Measurements from ENCODE around the gene P2RX2.

P2RX2 gene

GRCh38 chr12:132617135-132617701, 1.4 kb upstream of the P2RX2 start:
- in situ Hi-C loops (cut with MboI; ENCODE audit: low sequenced_read_pairs) = no loop called here

GRCh38 chr12:132617822-132618682, 524 bp upstream of the P2RX2 start:
- in situ Hi-C loops (cut with MboI; ENCODE audit: low sequenced_read_pairs) = no loop called here

- in situ Hi-C loops (cut with MboI; ENCODE audit: low sequenced_read_pairs) = no loop called here
These were observed 452 bp downstream of the P2RX2 start for GRCh38 chr12:132619071-132619385.

- in situ Hi-C loops (cut with MboI; ENCODE audit: low sequenced_read_pairs) = no loop called here
These were observed 973 bp downstream of the P2RX2 start for GRCh38 chr12:132619386-132620112.

GRCh38 chr12:132620113-132620898, 1.7 kb downstream of the P2RX2 start:
- in situ Hi-C loops (cut with MboI; ENCODE audit: low sequenced_read_pairs) = no loop called here

GRCh38 chr12:132620899-132621656, 2.5 kb downstream of the P2RX2 start:
- in situ Hi-C loops (cut with MboI; ENCODE audit: low sequenced_read_pairs) = no loop called here

- in situ Hi-C loops (cut with MboI; ENCODE audit: low sequenced_read_pairs) = no loop called here
These were observed 3.3 kb downstream of the P2RX2 start for GRCh38 chr12:132621657-132622435.

GRCh38 chr12:132622437-132623071, 4.0 kb downstream of the P2RX2 start:
- in situ Hi-C loops (cut with MboI; ENCODE audit: low sequenced_read_pairs) = no loop called here

GRCh38 chr12:132623072-132623869, 4.7 kb downstream of the P2RX2 start:
- in situ Hi-C loops (cut with MboI; ENCODE audit: low sequenced_read_pairs) = no loop called here

- in situ Hi-C loops (cut with MboI; ENCODE audit: low sequenced_read_pairs) = no loop called here
These were observed 5.7 kb downstream of the P2RX2 start for GRCh38 chr12:132624186-132624855.

- in situ Hi-C loops (cut with MboI; ENCODE audit: low sequenced_read_pairs) = no loop called here
These were observed 6.5 kb downstream of the P2RX2 start for GRCh38 chr12:132624910-132625630.

GRCh38 chr12:132625731-132626430, 7.3 kb downstream of the P2RX2 start:
- in situ Hi-C loops (cut with MboI; ENCODE audit: low sequenced_read_pairs) = no loop called here

- in situ Hi-C loops (cut with MboI; ENCODE audit: low sequenced_read_pairs) = no loop called here
These were observed 10.8 kb downstream of the P2RX2 start for GRCh38 chr12:132629330-132629729.

GRCh38 chr12:132630672-132631071, 12.1 kb downstream of the P2RX2 start:
- in situ Hi-C loops (cut with MboI; ENCODE audit: low sequenced_read_pairs) = no loop called here

- in situ Hi-C loops (cut with MboI; ENCODE audit: low sequenced_read_pairs) = no loop called here
These were observed 13.1 kb downstream of the P2RX2 start for GRCh38 chr12:132631666-132632065.

GRCh38 chr12:132632521-132633228, 14.1 kb downstream of the P2RX2 start:
- in situ Hi-C loops (cut with MboI; ENCODE audit: low sequenced_read_pairs) = no loop called here
